GM23338 (cell line): ENCODE data around the gene ZMAT2. TPM values are rescaled to one million over a fixed set of nuclear protein-coding genes. Genes with fewer than 3 reads are reported as not detected.

ENCODE experiments used
- ATAC-seq: fragments of 200-7000 bp; cut with Tn5 transposase; 3 replicates; pipeline ENCODE4 v1.9.1; 2020
- DNase-seq: peaks from one replicate; pipeline ENCODE4 v3.0.0-alpha.2; 2015; ENCODE audit warnings: low spot score
- H2AFZ ChIP-seq: fragments of 200-600 bp; sonication (generic); 2 replicates; pipeline ENCODE4 v1.8.0; 2016; ENCODE audit warnings: antibody characterized with exemption, mild to moderate bottlenecking, moderate library complexity
- H3F3A ChIP-seq: fragments of 200-600 bp; sonication (generic); replicated peaks from 2 replicates; pipeline ENCODE4 v1.8.0; 2017; ENCODE audit warnings: antibody characterized with exemption, mixed run types, low read depth
- H3K27ac ChIP-seq: fragments of 200-600 bp; sonication (generic); 2 replicates; pipeline ENCODE4 v1.6.1; 2016; ENCODE audit warnings: low read depth
- H3K27me3 ChIP-seq: fragments of 200-600 bp; sonication (generic); 2 replicates; pipeline ENCODE4 v1.8.0; 2016; ENCODE audit warnings: mild to moderate bottlenecking, mixed run types, moderate library complexity; ENCODE audit not compliant: insufficient read depth
- H3K36me3 ChIP-seq: fragments of 200-600 bp; sonication (generic); 2 replicates; pipeline ENCODE4 v1.8.0; 2016; ENCODE audit warnings: mild to moderate bottlenecking; ENCODE audit not compliant: insufficient read depth
- H3K4me1 ChIP-seq: fragments of 200-600 bp; sonication (generic); 2 replicates; pipeline ENCODE4 v1.8.0; 2016; ENCODE audit warnings: mild to moderate bottlenecking, moderate library complexity; ENCODE audit not compliant: insufficient read depth
- H3K4me2 ChIP-seq: fragments of 200-600 bp; sonication (generic); 2 replicates; pipeline ENCODE4 v1.7.1; 2017; ENCODE audit warnings: mixed run types
- H3K4me3 ChIP-seq: fragments of 200-600 bp; sonication (generic); 2 replicates; pipeline ENCODE4 v1.6.1; 2016; ENCODE audit warnings: mixed run types
- H3K79me2 ChIP-seq: fragments of 200-600 bp; sonication (generic); replicated peaks from 2 replicates; pipeline ENCODE4 v1.8.0; 2017; ENCODE audit warnings: mild to moderate bottlenecking; ENCODE audit not compliant: insufficient read depth
- H3K9me2 ChIP-seq: fragments of 200-600 bp; sonication (generic); 2 replicates; pipeline ENCODE4 v1.8.0; 2017; ENCODE audit not compliant: insufficient read depth
- H4K20me1 ChIP-seq: fragments of 200-600 bp; sonication (generic); replicated peaks from 2 replicates; pipeline ENCODE4 v1.8.0; 2017; ENCODE audit warnings: mild to moderate bottlenecking; ENCODE audit not compliant: insufficient read depth
- H3K27ac Mint-ChIP-seq: 2 replicates; pipeline ENCODE4 v1.8.0; 2020; ENCODE audit warnings: inconsistent platforms, mild to moderate bottlenecking, moderate library complexity, mixed read lengths
- H3K27me3 Mint-ChIP-seq: 3 replicates; pipeline ENCODE4 v1.8.0; 2022; ENCODE audit warnings: low read depth, mild to moderate bottlenecking, moderate library complexity, mixed read lengths, inconsistent platforms; ENCODE audit not compliant: insufficient read depth, poor library complexity
- H3K36me3 Mint-ChIP-seq: 3 replicates; pipeline ENCODE4 v1.8.0; 2021; ENCODE audit warnings: low read depth, mild to moderate bottlenecking, inconsistent platforms, moderate library complexity, mixed read lengths
- H3K4me1 Mint-ChIP-seq: 3 replicates; pipeline ENCODE4 v1.8.0; 2020; ENCODE audit warnings: mild to moderate bottlenecking, inconsistent platforms, mixed read lengths
- H3K4me3 Mint-ChIP-seq: 3 replicates; pipeline ENCODE4 v1.8.0; 2021; ENCODE audit warnings: moderate library complexity, mild to moderate bottlenecking, inconsistent platforms, mixed read lengths
- H3K9me3 Mint-ChIP-seq: 3 replicates; pipeline ENCODE4 v1.8.0; 2020; ENCODE audit warnings: moderate library complexity, mild to moderate bottlenecking, inconsistent platforms, mixed read lengths
- CREB1 ChIP-seq: fragments of 250-450 bp; sonication (Bioruptor Pico); IDR thresholded peaks from 2 replicates; pipeline ENCODE4 v1.5.0; 2020; ENCODE audit warnings: low read depth, mild to moderate bottlenecking, moderate library complexity
- EZH2 ChIP-seq: fragments of 200-600 bp; sonication (generic); IDR thresholded peaks from one replicate; pipeline ENCODE4 v1.8.0; 2017; ENCODE audit warnings: antibody characterized with exemption, mild to moderate bottlenecking, low read depth; ENCODE audit not compliant: unreplicated experiment
- EZH2phosphoT487 ChIP-seq: fragments of 200-600 bp; sonication (generic); IDR thresholded peaks from one replicate; pipeline ENCODE4 v1.8.1; 2018; ENCODE audit warnings: antibody characterized with exemption; ENCODE audit not compliant: unreplicated experiment
- JUNB ChIP-seq: IDR thresholded peaks from one replicate; pipeline ENCODE4 v1.6.1; 2016; ENCODE audit warnings: antibody characterized with exemption; ENCODE audit not compliant: unreplicated experiment
- NANOG ChIP-seq: IDR thresholded peaks from 2 replicates; pipeline ENCODE4 v1.6.1; 2016; ENCODE audit warnings: antibody characterized with exemption, borderline replicate concordance
- POLR2AphosphoS5 ChIP-seq: IDR thresholded peaks from 2 replicates; pipeline ENCODE4 v1.6.1; 2016; ENCODE audit warnings: antibody characterized with exemption, low read depth
- REST ChIP-seq: IDR thresholded peaks from one replicate; pipeline ENCODE4 v1.6.1; 2018; ENCODE audit warnings: antibody characterized with exemption; ENCODE audit not compliant: unreplicated experiment
- STAT1 ChIP-seq: IDR thresholded peaks from one replicate; pipeline ENCODE4 v1.6.1; 2016; ENCODE audit warnings: antibody characterized with exemption; ENCODE audit not compliant: unreplicated experiment
- ZNF114 ChIP-seq: fragments of 250-450 bp; sonication (Bioruptor Pico); IDR thresholded peaks from 2 replicates; pipeline ENCODE4 v1.5.0; 2020; ENCODE audit warnings: mild to moderate bottlenecking, moderate library complexity
- ZNF331 ChIP-seq: fragments of 250-450 bp; sonication (Bioruptor Pico); IDR thresholded peaks from 2 replicates; pipeline ENCODE4 v1.5.0; 2020; ENCODE audit warnings: low read depth, mild to moderate bottlenecking, moderate library complexity
- polyA plus RNA-seq: library from polyadenylated mRNA; unstranded; fragments of >200 nt; fragmentation: Nextera tagmentation; extraction: Ambion mirVana; gene quantifications from 2 replicates; pipeline ENCODE4 v1.2.1, GENCODE V29; 2016
- total RNA-seq: library from RNA; depleted of rRNA; stranded (reverse); fragments of >200 nt; shearing (Covaris generic); gene quantifications from 2 replicates; pipeline ENCODE4 v1.2.3, GENCODE V29; 2014
- TF ChIP-seq, protein P1 (sequence below): IDR thresholded peaks from 2 replicates; pipeline ENCODE4 v1.6.1; 2016; ENCODE audit warnings: antibody characterized with exemption
- TF ChIP-seq, protein P2 (sequence below), 2 experiments: fragments of 200-600 bp in 1 of 2; sonication (generic) in 1 of 2; conservative IDR thresholded peaks; 2 replicates each; pipeline versions ENCODE4 v1.5.1 to v1.6.1; 2016 to 2017; ENCODE audit warnings: antibody characterized with exemption in 2 of 2, low read depth in 2 of 2, mild to moderate bottlenecking in 2 of 2, moderate library complexity in 1 of 2

ZMAT2 gene
- total and polyA plus RNA-seq, 2 experiments from 2014 or later: 26.4 to 50.6 TPM

DNA sequence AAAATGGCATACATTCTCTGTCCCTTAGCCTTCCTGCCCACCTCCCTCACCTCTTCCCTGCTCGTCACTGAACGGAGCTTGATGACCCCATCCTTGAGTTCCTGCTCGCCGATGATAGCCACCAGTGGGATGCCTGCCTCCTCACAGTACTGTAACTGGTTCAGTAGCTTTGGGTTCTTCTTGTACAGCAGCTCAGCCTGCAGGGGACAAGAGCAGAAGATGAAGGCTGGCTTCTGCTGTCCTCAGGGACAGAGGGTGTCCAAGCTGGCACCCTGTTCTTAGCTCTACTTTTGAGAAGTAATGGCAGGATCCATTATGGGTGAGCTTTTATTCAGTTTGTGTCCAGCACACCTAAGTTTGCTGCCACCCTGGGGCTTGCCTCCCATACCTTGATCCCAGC lies 25.6 kb upstream of the ZMAT2 start (continued):
- no peak for TF ChIP-seq REST
- no peak for TF ChIP-seq POLR2AphosphoS5
- no peak for TF ChIP-seq JUNB
- no peak for TF ChIP-seq ZNF331 (CRISPR knock-in tag)
- no peak for TF ChIP-seq EZH2
- TF ChIP-seq STAT1: no peak
- no peak for TF ChIP-seq NANOG

DNA sequence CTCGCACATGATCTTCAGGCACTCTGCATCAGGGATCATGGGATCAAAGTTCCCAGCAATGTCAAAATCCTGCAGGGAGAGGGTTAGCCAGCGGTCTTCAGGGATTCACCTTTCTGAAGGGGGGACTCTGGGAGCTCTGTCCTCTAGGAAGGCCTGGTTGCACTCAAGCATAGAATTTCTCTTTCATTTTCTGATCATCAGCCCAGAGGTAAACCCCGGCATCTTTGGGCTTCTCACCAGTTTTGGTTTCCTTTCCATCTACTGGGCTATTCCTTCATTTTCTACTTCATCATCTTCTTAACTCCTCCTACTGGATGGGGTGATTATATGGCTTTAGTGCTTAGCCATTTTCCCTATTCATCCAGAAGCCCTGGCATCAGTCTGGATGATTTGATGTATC lies 22.3 kb upstream of the ZMAT2 start:
- DNase-seq (no peak), ATAC-seq (no peak)
- Histone ChIP-seq H3K27me3 (no peaks in the 10 kb centered on the region), H3K79me2 (no peaks in the 10 kb centered on the region), H3K4me1 (no peaks in the 10 kb centered on the region), H3K4me3 (no peak overlapping the region), H3K36me3 (peaks cover 14% of the 10 kb centered on the region), H3K27ac (no peak overlapping the region), H3K9me2 (no peaks in the 10 kb centered on the region), H4K20me1 (no peaks in the 10 kb centered on the region; the same call in 1 of the 2 replicates), H3K4me2 (no peak overlapping the region), H2AFZ (no peak overlapping the region), H3F3A (peaks cover 10% of the 10 kb centered on the region; the same call in 1 of the 2 replicates)
- no peak overlapping the region for H3K4me3 Mint-ChIP-seq
- H3K36me3 Mint-ChIP-seq: peaks cover 62% of the 10 kb centered on the region
- no peak overlapping the region for H3K27ac Mint-ChIP-seq
- no peaks in the 10 kb centered on the region for H3K9me3 Mint-ChIP-seq
- no peaks in the 10 kb centered on the region for H3K4me1 Mint-ChIP-seq
- H3K27me3 Mint-ChIP-seq: peaks cover 4% of the 10 kb centered on the region
- no peak for TF ChIP-seq ZNF114
- no peak for TF ChIP-seq POLR2AphosphoS5
- no peak for TF ChIP-seq STAT1
- TF ChIP-seq, protein P1, sequence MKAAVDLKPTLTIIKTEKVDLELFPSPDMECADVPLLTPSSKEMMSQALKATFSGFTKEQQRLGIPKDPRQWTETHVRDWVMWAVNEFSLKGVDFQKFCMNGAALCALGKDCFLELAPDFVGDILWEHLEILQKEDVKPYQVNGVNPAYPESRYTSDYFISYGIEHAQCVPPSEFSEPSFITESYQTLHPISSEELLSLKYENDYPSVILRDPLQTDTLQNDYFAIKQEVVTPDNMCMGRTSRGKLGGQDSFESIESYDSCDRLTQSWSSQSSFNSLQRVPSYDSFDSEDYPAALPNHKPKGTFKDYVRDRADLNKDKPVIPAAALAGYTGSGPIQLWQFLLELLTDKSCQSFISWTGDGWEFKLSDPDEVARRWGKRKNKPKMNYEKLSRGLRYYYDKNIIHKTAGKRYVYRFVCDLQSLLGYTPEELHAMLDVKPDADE: no peak
- TF ChIP-seq, protein P2, sequence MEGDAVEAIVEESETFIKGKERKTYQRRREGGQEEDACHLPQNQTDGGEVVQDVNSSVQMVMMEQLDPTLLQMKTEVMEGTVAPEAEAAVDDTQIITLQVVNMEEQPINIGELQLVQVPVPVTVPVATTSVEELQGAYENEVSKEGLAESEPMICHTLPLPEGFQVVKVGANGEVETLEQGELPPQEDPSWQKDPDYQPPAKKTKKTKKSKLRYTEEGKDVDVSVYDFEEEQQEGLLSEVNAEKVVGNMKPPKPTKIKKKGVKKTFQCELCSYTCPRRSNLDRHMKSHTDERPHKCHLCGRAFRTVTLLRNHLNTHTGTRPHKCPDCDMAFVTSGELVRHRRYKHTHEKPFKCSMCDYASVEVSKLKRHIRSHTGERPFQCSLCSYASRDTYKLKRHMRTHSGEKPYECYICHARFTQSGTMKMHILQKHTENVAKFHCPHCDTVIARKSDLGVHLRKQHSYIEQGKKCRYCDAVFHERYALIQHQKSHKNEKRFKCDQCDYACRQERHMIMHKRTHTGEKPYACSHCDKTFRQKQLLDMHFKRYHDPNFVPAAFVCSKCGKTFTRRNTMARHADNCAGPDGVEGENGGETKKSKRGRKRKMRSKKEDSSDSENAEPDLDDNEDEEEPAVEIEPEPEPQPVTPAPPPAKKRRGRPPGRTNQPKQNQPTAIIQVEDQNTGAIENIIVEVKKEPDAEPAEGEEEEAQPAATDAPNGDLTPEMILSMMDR (conservative IDR thresholded peaks at IDR 0.05; ENCODE audit: low read depth in 2 of 2): no peak
- no peak for TF ChIP-seq NANOG
- TF ChIP-seq REST: no peak
- TF ChIP-seq JUNB: no peak
- TF ChIP-seq CREB1: no peak
- no peak for TF ChIP-seq EZH2phosphoT487
- TF ChIP-seq EZH2: no peak
- no peak for TF ChIP-seq ZNF331 (CRISPR knock-in tag)
